ENCODE measurements around the gene TRIM33. TPM values are rescaled to one million over a fixed set of nuclear protein-coding genes. Genes with fewer than 3 reads are reported as not detected.

TRIM33 gene
- total RNA-seq, 4 donors from 2014 or later = 50.8 to 68.2 (median 53.4) TPM

DNA sequence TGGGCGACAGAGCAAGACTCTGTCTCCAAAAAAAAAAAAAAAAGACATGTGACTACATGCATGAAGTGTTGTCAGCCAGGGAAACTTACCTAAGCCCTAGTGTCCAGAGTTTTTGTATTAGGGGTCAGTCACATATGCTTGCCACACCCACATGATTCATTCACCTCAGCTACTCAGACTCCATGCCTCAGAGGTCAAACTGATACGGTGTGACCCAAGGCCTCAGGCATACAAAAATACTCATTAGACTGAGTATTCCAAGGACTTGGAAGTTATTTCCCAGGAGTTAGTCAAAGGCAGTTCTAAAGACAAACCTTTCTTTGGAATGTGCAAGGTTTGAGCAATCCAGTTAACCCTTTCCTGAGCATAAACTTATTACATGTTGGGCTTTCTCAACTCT, 6.3 kb upstream of the TRIM33 start:
- peaks cover 0 to 2% of the 10 kb centered on the region in 2 donors for H3K27me3 ChIP-seq
- peaks cover 0 to 7% (median 0%) of the 10 kb centered on the region in 4 donors for H3K4me1 ChIP-seq
- WGBS, 2 donors = 64 to 74% methylated on average over 2 of the region's 2 CpGs
- no peak for TF ChIP-seq EP300 (IDR thresholded peaks at IDR 0.05)
- TF ChIP-seq, protein P1, sequence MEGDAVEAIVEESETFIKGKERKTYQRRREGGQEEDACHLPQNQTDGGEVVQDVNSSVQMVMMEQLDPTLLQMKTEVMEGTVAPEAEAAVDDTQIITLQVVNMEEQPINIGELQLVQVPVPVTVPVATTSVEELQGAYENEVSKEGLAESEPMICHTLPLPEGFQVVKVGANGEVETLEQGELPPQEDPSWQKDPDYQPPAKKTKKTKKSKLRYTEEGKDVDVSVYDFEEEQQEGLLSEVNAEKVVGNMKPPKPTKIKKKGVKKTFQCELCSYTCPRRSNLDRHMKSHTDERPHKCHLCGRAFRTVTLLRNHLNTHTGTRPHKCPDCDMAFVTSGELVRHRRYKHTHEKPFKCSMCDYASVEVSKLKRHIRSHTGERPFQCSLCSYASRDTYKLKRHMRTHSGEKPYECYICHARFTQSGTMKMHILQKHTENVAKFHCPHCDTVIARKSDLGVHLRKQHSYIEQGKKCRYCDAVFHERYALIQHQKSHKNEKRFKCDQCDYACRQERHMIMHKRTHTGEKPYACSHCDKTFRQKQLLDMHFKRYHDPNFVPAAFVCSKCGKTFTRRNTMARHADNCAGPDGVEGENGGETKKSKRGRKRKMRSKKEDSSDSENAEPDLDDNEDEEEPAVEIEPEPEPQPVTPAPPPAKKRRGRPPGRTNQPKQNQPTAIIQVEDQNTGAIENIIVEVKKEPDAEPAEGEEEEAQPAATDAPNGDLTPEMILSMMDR (IDR thresholded peaks at IDR 0.05) = no peak
- no peak for TF ChIP-seq POLR2A (IDR thresholded peaks at IDR 0.05)
- no peak for DNase-seq (ENCODE audit: low spot score in 2 of 2)
- no peaks in the 10 kb centered on the region for H3K9me3 ChIP-seq
- H3K4me3 ChIP-seq = no peak overlapping the region
- no peak overlapping the region for H3K27ac ChIP-seq
- no peaks in the 10 kb centered on the region for H3K36me3 ChIP-seq

DNA sequence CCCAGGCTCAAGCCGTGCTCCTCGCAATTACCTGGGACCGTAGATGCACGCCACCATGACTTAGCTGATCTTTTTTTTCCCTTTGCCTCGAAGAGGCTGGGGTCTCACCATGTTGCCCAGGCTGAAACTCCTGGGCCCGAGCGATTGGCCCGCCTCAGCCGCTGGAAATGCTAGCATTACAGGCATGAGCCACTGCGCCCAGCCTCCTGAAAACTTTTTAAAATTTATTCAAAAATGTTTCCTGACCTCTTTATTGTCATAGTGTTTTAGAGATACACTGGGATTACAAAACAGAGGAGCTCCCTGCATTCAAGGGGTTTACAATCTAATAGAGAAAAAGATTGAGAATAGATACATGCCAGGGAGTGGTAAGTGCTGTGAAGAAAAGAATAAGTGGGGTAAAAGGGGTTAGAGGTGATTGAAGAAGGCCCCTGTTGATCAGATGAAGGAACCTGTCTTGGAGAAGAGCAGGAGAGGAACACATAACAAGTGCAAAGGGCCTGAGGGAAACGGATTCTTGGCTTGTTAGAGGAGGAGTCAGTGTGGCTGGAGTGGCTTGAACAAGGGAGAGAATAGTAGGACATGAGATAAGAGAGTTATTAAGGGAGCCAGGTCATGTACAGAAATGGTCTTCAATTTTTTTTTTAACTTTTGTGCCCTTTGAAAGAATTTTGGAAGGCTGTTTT, 1.7 kb upstream of the TRIM33 start:
- Histone ChIP-seq H3K36me3 (no peaks in the 10 kb centered on the region), H3K4me1 (peaks cover 0 to 36% (median 17%) of the 10 kb centered on the region in 4 donors), H3K27me3 (no peaks in the 10 kb centered on the region), H3K4me3 (no peak overlapping the region), H3K9me3 (no peaks in the 10 kb centered on the region), H3K27ac (peak overlapping the region in 1 of 4 donors; percentile 99)
- no peak for TF ChIP-seq EP300 (IDR thresholded peaks at IDR 0.05)
- TF ChIP-seq, protein P1 (IDR thresholded peaks at IDR 0.05) = no peak
- no peak for TF ChIP-seq POLR2A (IDR thresholded peaks at IDR 0.05)
- DNase-seq (ENCODE audit: low spot score in 2 of 2) = no peak
- WGBS, 2 donors = 88 to 91% methylated on average over 11 of the region's 11 CpGs

DNA sequence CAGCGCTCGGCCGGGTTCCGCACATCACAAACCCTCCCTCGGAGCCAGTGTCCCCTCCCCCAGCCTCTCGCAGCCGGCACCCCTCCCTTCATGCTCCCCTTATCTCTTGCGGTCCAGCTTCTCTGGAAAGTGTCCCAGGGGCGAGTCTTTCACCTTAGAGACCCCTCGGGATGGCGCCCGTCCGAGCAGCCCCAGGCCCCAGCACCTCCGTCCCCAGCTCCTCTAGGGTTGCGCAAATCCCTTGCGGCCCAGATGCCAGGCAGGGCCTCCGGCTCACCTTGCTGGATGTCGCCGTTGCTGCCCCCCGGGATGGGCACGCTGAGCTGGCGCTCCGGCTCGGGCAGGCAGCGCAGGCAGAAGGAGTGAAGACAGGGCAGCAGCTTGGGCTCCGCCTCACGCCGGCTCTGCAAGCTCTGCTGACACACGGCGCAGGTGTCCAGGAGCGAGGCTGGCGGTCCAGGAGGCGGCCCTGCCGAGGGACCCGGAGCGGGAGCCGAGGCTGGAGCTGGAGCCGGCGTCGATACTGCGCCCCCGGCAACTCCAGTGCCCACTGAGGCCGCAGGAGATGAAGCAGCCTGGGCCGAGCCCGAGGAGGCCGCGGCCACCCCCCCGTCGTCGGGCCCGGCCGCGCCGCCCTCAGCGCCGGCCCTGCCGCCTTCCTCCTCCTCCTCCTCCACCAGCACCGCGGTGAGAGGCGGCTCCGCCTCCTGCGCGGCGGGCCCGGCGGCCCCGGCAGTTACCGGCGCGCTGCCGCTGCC, 550 bp downstream of the TRIM33 start:
- peak; percentile 14 to 15 for DNase-seq (ENCODE audit: low spot score in 2 of 2)
- no peak for TF ChIP-seq POLR2A (IDR thresholded peaks at IDR 0.05)
- TF ChIP-seq, protein P1 (IDR thresholded peaks at IDR 0.05) = no peak
- no peak for TF ChIP-seq EP300 (IDR thresholded peaks at IDR 0.05)
- H3K9me3 ChIP-seq = no peaks in the 10 kb centered on the region
- H3K4me1 ChIP-seq = peaks cover 0 to 48% (median 23%) of the 10 kb centered on the region in 4 donors
- H3K36me3 ChIP-seq = no peaks in the 10 kb centered on the region
- peak overlapping the region; percentile 81 to 93 (median 91) for H3K4me3 ChIP-seq
- peak overlapping the region; percentile 74 to 99 (median 97) for H3K27ac ChIP-seq
- no peaks in the 10 kb centered on the region for H3K27me3 ChIP-seq
- 0 to 1% methylated on average over 21 to 37 of the region's 71 CpGs for WGBS, 2 donors

DNA sequence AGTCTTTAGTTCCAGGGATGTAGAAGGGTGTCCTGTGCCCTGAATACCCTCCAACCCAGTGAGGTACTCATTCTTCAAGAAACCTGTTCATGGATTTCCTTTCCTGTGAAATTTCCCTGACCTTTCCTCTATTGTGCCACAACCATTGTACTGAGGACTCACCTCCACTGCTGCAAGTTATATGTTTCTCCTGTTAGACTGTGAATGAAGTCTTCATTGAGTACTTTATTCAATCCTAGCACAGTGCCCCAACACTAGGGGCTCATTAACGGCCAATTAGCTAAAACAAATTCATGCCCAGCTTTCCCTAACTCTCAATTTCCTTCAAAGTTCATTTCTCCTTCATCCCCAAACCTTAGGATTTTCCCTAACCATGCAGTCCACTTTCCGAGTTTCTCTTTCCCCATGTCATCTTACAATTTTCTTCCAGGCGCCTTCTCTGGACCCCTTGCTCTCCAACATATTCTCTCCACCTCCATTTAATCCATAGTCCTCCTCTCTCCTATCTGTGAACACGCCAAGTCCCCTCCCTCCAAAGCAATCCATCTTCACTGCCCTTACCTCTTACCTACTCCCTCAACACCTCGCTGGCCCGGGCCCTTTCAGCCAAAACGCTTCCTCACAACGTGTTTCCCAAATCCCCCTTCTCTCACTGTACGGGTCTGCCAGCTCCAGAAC, 1.3 kb downstream of the TRIM33 start:
- Histone ChIP-seq H3K27ac (peak overlapping the region; percentile 74 to 99 (median 97)), H3K9me3 (no peaks in the 10 kb centered on the region), H3K4me3 (peak overlapping the region; percentile 81 to 93 (median 91)), H3K27me3 (no peaks in the 10 kb centered on the region), H3K4me1 (peaks cover 0 to 55% (median 23%) of the 10 kb centered on the region in 4 donors), H3K36me3 (no peaks in the 10 kb centered on the region)
- 0 to 1% methylated on average over 9 of the region's 9 CpGs for WGBS, 2 donors
- no peak for DNase-seq (ENCODE audit: low spot score in 2 of 2)
- TF ChIP-seq EP300 (IDR thresholded peaks at IDR 0.05) (no peak), POLR2A (IDR thresholded peaks at IDR 0.05) (no peak)
- TF ChIP-seq, protein P1 (IDR thresholded peaks at IDR 0.05) = no peak

Measured in tibial nerve (tissue), 4 donors.